Keratinocyte (primary cell): ENCODE measurements around the gene GRHL3. TPM values are rescaled to one million over a fixed set of nuclear protein-coding genes. Genes with fewer than 3 reads are reported as not detected.

Experiments used
- DNase-seq: peaks from one replicate; pipeline ENCODE4 v3.0.0-alpha.2; 2011; ENCODE audit warnings: low read depth, missing footprints, low spot score
- FAIRE-seq: peaks from 2 replicates; lab custom pipeline; 2011; peaks lifted over from hg19 to GRCh38; lab: Jason Lieb, UNC
- H2AFZ ChIP-seq: 2 replicates; pipeline ENCODE4 v1.6.0; 2012; ENCODE audit warnings: low read length, control low read depth, inconsistent platforms; ENCODE audit not compliant: control insufficient read depth
- H3K27ac ChIP-seq: 2 replicates; pipeline ENCODE4 v1.5.1; 2011; ENCODE audit warnings: low read length; ENCODE audit not compliant: control insufficient read depth, insufficient read depth
- H3K27me3 ChIP-seq: 3 replicates; pipeline ENCODE4 v1.6.0; 2011; ENCODE audit warnings: low read length; ENCODE audit not compliant: control insufficient read depth, insufficient read depth; ENCODE audit errors: extremely low read depth
- H3K36me3 ChIP-seq, 2 experiments: 2 replicates in 1 of 2; 3 replicates in 1 of 2; pipeline ENCODE4 v1.5.1; 2011; ENCODE audit warnings: low read length in 2 of 2, mild to moderate bottlenecking in 1 of 2; ENCODE audit not compliant: control insufficient read depth in 2 of 2, insufficient read depth in 2 of 2; ENCODE audit errors: extremely low read depth in 1 of 2
- H3K4me1 ChIP-seq: 3 replicates; pipeline ENCODE4 v1.5.1; 2011; ENCODE audit warnings: low read length; ENCODE audit not compliant: control insufficient read depth, insufficient read depth; ENCODE audit errors: extremely low read depth
- H3K4me2 ChIP-seq: 3 replicates; pipeline ENCODE4 v1.6.0; 2011; ENCODE audit warnings: low read depth, low read length; ENCODE audit not compliant: control insufficient read depth, insufficient read depth; ENCODE audit errors: extremely low read depth
- H3K4me3 ChIP-seq, 3 experiments: fragments of 200-600 bp in 1 of 3; sonication (generic) in 1 of 3; 2 replicates in 2 of 3; 3 replicates in 1 of 3; pipeline ENCODE4 v1.5.1; 2011 to 2016; ENCODE audit warnings: low read length in 3 of 3, mild to moderate bottlenecking in 3 of 3, control low read depth in 2 of 3, inconsistent platforms in 1 of 3, low read depth in 1 of 3, mixed read lengths in 1 of 3, mixed run types in 1 of 3, moderate library complexity in 1 of 3; ENCODE audit not compliant: control insufficient read depth in 2 of 3, insufficient read depth in 2 of 3; ENCODE audit errors: extremely low read depth in 1 of 3
- H3K79me2 ChIP-seq: 2 replicates; pipeline ENCODE4 v1.6.0; 2012; ENCODE audit warnings: low read length; ENCODE audit not compliant: control insufficient read depth, insufficient read depth
- H3K9ac ChIP-seq: 3 replicates; pipeline ENCODE4 v1.6.0; 2011; ENCODE audit warnings: low read length; ENCODE audit not compliant: control insufficient read depth, insufficient read depth; ENCODE audit errors: extremely low read depth
- H3K9me1 ChIP-seq: 3 replicates; pipeline ENCODE4 v1.6.0; 2011; ENCODE audit warnings: low read length; ENCODE audit not compliant: control insufficient read depth, insufficient read depth; ENCODE audit errors: extremely low read depth
- H3K9me3 ChIP-seq: 2 replicates; pipeline ENCODE4 v1.5.1; 2012; ENCODE audit warnings: low read depth, low read length; ENCODE audit not compliant: control insufficient read depth
- H4K20me1 ChIP-seq: 3 replicates; pipeline ENCODE4 v1.6.0; 2011; ENCODE audit warnings: low read length; ENCODE audit not compliant: control insufficient read depth, insufficient read depth; ENCODE audit errors: extremely low read depth
- EZH2 ChIP-seq: IDR thresholded peaks from one replicate; pipeline ENCODE4 v1.6.1; 2012; ENCODE audit warnings: inconsistent platforms, mild to moderate bottlenecking, low read length, moderate library complexity
- dilution Hi-C: fragments of 300-500 bp; cut with MboI; formaldehyde crosslinking; loops from one replicate; pipeline ENCODE4 v1.7.0; 2020; ENCODE audit warnings: low sequenced_read_pairs; ENCODE audit not compliant: extremely low pct_ligation_motif_present
- polyA plus RNA-seq, 5 experiments: library from polyadenylated mRNA; depleted of rRNA in 3 of 5; stranded (reverse) in 3 of 5; stranded (forward) in 1 of 5; unstranded in 1 of 5; fragments of >200 nt; gene quantifications; 1 replicate in 1 of 5; 2 replicates in 3 of 5; 3 replicates in 1 of 5; pipeline versions ENCODE4 v1.2.1 to v1.2.3, GENCODE V29; 2011 to 2012; ENCODE audit warnings: missing spikeins in 2 of 5, low read depth in 1 of 5, low replicate concordance in 1 of 5
- TF ChIP-seq, protein P1 (sequence below), 3 experiments: IDR thresholded peaks in 1 of 3; conservative IDR thresholded peaks in 1 of 3; optimal IDR thresholded peaks in 1 of 3; 2 replicates in 2 of 3; 3 replicates in 1 of 3; pipeline versions ENCODE3 to v1.5.1; 2011; ENCODE audit warnings: low read length in 3 of 3, mild to moderate bottlenecking in 3 of 3, moderate library complexity in 2 of 3, control low read depth in 1 of 3, inconsistent platforms in 1 of 3; ENCODE audit not compliant: insufficient read depth in 2 of 3; ENCODE audit errors: extremely low read depth in 1 of 3

The GRHL3 gene
- polyA plus RNA-seq, 1 donor (not counting 4 experiments of a cell fraction or from before 2014, with no cell fraction given), result 13.0 TPM

DNA sequence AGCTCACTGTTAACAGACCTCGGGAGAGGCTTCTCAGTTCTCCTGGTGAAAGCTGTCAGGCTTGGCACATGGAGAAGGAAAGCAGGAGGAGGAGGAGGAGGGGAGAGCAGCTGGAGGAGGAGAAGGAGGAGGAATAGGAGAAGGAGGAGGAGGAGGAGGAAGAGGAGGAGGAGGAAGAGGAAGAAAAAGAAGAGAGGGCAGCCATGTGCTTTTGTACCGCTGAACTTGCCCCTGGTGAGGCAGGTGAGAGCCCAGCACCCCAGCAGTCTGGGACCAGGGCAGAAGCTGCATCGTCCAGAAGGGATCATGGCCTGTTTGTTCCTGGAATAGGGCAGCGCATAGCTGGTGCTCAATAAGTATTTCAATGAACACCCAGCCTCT is 21.3 kb upstream of the GRHL3 start:
- no peaks in the 10 kb centered on the region for H3K9me3 ChIP-seq
- no peak overlapping the region for H2AFZ ChIP-seq
- no peaks in the 10 kb centered on the region for H3K9me1 ChIP-seq
- H4K20me1 ChIP-seq, result no peaks in the 10 kb centered on the region
- dilution Hi-C loops, result no loop called here
- H3K27ac ChIP-seq, result no peak overlapping the region
- no peaks in the 10 kb centered on the region for H3K79me2 ChIP-seq
- no peak overlapping the region for H3K9ac ChIP-seq
- FAIRE-seq (no peak), DNase-seq (no peak)
- no peaks in the 10 kb centered on the region for H3K27me3 ChIP-seq
- TF ChIP-seq EZH2, result no peak
- TF ChIP-seq, protein P1, sequence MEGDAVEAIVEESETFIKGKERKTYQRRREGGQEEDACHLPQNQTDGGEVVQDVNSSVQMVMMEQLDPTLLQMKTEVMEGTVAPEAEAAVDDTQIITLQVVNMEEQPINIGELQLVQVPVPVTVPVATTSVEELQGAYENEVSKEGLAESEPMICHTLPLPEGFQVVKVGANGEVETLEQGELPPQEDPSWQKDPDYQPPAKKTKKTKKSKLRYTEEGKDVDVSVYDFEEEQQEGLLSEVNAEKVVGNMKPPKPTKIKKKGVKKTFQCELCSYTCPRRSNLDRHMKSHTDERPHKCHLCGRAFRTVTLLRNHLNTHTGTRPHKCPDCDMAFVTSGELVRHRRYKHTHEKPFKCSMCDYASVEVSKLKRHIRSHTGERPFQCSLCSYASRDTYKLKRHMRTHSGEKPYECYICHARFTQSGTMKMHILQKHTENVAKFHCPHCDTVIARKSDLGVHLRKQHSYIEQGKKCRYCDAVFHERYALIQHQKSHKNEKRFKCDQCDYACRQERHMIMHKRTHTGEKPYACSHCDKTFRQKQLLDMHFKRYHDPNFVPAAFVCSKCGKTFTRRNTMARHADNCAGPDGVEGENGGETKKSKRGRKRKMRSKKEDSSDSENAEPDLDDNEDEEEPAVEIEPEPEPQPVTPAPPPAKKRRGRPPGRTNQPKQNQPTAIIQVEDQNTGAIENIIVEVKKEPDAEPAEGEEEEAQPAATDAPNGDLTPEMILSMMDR (optimal IDR thresholded peaks at IDR 0.05 in 1 of 3, IDR thresholded peaks at IDR 0.05 in 1 of 3, conservative IDR thresholded peaks at IDR 0.05 in 1 of 3; ENCODE audit: extremely low read depth in 1 of 3, insufficient read depth in 2 of 3, low read length in 3 of 3), result no peak
- H3K4me2 ChIP-seq, result no peak overlapping the region
- no peaks in the 10 kb centered on the region for H3K36me3 ChIP-seq
- no peak overlapping the region for H3K4me3 ChIP-seq
- peaks cover 56% of the 10 kb centered on the region for H3K4me1 ChIP-seq

DNA sequence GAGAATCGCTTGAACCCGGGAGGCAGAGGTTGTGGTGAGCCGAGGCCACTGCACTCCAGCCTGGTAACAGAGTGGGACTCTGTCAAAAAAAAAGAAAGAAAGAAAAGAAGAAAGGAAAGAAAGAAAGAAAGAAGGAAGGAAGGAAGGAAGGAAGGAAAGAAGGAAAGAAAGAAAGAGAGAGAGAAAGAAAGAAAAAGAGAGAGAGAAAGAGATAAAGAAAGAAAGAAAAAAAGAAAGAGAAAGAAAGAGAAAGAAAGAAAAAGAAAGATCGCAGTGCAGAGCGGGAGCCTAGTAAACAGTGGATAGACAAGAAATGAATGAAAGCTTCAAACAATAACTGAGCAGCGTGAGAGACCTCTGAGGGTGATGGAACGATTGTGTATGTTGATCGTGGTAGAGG is 20.6 kb upstream of the GRHL3 start:
- no peak overlapping the region for H3K27ac ChIP-seq
- H3K27me3 ChIP-seq, result no peaks in the 10 kb centered on the region
- no peak overlapping the region for H3K4me3 ChIP-seq
- no peaks in the 10 kb centered on the region for H4K20me1 ChIP-seq
- H3K9ac ChIP-seq, result no peak overlapping the region
- H2AFZ ChIP-seq, result no peak overlapping the region
- FAIRE-seq (no peak), DNase-seq (no peak)
- no peak overlapping the region for H3K4me2 ChIP-seq
- dilution Hi-C loops, result no loop called here
- no peaks in the 10 kb centered on the region for H3K36me3 ChIP-seq
- H3K9me1 ChIP-seq, result no peaks in the 10 kb centered on the region
- TF ChIP-seq, protein P1 (optimal IDR thresholded peaks at IDR 0.05 in 1 of 3, IDR thresholded peaks at IDR 0.05 in 1 of 3, conservative IDR thresholded peaks at IDR 0.05 in 1 of 3; ENCODE audit: extremely low read depth in 1 of 3, insufficient read depth in 2 of 3, low read length in 3 of 3), result no peak
- TF ChIP-seq EZH2, result no peak
- H3K9me3 ChIP-seq, result no peaks in the 10 kb centered on the region
- H3K79me2 ChIP-seq, result no peaks in the 10 kb centered on the region
- peaks cover 49% of the 10 kb centered on the region for H3K4me1 ChIP-seq
